ENCODE data around the gene DNAAF5. TPM values are rescaled to one million over a fixed set of nuclear protein-coding genes. Genes with fewer than 3 reads are reported as not detected.

DNAAF5 gene
- total RNA-seq, 2 donors from 2014 or later: 31.0 to 54.9 TPM

GRCh38 chr7:738241-738640 lies 11.7 kb downstream of the DNAAF5 start:
- no peak for DNase-seq
- Histone ChIP-seq H3K4me1 (no peaks in the 10 kb centered on the region), H3K36me3 (no peaks in the 10 kb centered on the region), H3K27me3 (no peaks in the 10 kb centered on the region), H3K9me3 (no peaks in the 10 kb centered on the region), H3K27ac (no peak overlapping the region), H3K4me3 (no peak overlapping the region), H3K9ac (ENCODE audit: low read depth in 2 of 2, low read length in 2 of 2) (no peak overlapping the region)
- TF ChIP-seq CTCF (IDR thresholded peaks at IDR 0.05): no peak
- intact Hi-C loops (cut with DNase I): no loop called here

- DNase-seq: no peak
- TF ChIP-seq CTCF (IDR thresholded peaks at IDR 0.05): no peak
- Histone ChIP-seq H3K9ac (ENCODE audit: low read depth in 2 of 2, low read length in 2 of 2) (no peak overlapping the region), H3K4me1 (no peaks in the 10 kb centered on the region), H3K27me3 (no peaks in the 10 kb centered on the region), H3K27ac (no peak overlapping the region), H3K4me3 (no peak overlapping the region), H3K36me3 (no peaks in the 10 kb centered on the region), H3K9me3 (no peaks in the 10 kb centered on the region)
- intact Hi-C loops (cut with DNase I): no loop called here
Measured at GRCh38 chr7:738723-739454, 12.4 kb downstream of the DNAAF5 start.

- intact Hi-C loops (cut with DNase I): no loop called here
- TF ChIP-seq CTCF (IDR thresholded peaks at IDR 0.05): no peak
- Histone ChIP-seq H3K4me1 (no peaks in the 10 kb centered on the region), H3K36me3 (no peaks in the 10 kb centered on the region), H3K9me3 (no peaks in the 10 kb centered on the region), H3K27me3 (no peaks in the 10 kb centered on the region), H3K4me3 (no peak overlapping the region), H3K9ac (ENCODE audit: low read depth in 2 of 2, low read length in 2 of 2) (no peak overlapping the region), H3K27ac (no peak overlapping the region)
- DNase-seq: no peak
Measured at GRCh38 chr7:739455-739982, 13.0 kb downstream of the DNAAF5 start.

GRCh38 chr7:739983-740942 lies 13.8 kb downstream of the DNAAF5 start:
- no peak for DNase-seq
- Histone ChIP-seq H3K9me3 (no peaks in the 10 kb centered on the region), H3K36me3 (no peaks in the 10 kb centered on the region)

More at GRCh38 chr7:739983-740942, 13.8 kb downstream of the DNAAF5 start:
- Histone ChIP-seq H3K9ac (ENCODE audit: low read depth in 2 of 2, low read length in 2 of 2) (no peak overlapping the region), H3K4me1 (no peaks in the 10 kb centered on the region), H3K4me3 (no peak overlapping the region), H3K27ac (no peak overlapping the region), H3K27me3 (no peaks in the 10 kb centered on the region)
- TF ChIP-seq CTCF (IDR thresholded peaks at IDR 0.05): no peak
- intact Hi-C loops (cut with DNase I): no loop called here

Data from colonic mucosa (tissue), 4 donors.